Measurements from ENCODE around the gene TAF11L14.
"Not testable (repeated sequence)": the region's sequence is repeated elsewhere in the genome, so short reads cannot be mapped to it uniquely, and the experiment has no call there.

The TAF11L14 gene
- total RNA-seq = 0 to 0.07 (median 0) reads per million in 18 experiments

DNA sequence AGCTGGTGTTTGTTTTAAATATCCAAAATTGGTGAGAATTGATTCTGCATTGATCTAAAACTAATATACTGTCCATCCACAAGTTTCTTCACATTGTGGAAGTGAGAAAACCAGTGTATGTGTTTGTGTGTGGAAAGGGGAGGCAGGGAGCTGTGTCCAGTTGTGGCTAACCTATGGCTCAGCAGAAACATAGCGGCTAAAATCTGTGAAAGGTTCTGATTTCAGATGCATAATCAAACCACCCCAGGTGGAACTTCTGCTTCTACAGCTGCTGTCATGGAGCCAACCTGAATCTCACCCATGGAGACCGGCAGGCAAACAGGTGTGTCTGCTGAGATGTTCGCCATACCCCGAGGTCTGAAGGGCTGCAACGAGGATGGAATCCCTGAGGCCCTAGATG, at the start of gene TAF11L14:
Gene TAF11L14, plus strand, starts transcription at position 301 of the 400 bp plus-strand sequence.
- no peak for DNase-seq

DNA sequence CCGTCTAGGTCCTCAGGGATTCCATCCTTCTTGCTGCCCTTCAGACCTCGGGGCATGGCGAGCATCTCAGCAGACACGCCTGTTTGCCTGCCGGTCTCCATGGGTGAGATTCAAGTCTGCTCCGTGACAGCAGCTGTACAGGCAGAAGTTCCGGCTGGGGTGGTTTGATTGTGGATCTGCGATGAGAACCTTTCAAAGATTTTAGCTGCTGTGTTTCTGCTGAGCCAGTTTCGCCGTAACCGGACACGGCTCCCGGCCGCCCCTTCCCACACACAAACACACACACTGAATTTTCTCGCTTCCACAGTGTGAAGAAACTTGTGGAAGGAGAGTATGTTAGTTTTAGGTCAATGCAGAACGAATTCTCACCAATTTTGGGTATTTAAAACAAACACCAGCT, 48.6 kb upstream of the TAF11L14 start, which contains the start of gene TAF11L7:
Gene TAF11L7, minus strand, starts transcription at position 101 of the 400 bp plus-strand sequence.
- DNase-seq = not testable (repeated sequence)

DNA sequence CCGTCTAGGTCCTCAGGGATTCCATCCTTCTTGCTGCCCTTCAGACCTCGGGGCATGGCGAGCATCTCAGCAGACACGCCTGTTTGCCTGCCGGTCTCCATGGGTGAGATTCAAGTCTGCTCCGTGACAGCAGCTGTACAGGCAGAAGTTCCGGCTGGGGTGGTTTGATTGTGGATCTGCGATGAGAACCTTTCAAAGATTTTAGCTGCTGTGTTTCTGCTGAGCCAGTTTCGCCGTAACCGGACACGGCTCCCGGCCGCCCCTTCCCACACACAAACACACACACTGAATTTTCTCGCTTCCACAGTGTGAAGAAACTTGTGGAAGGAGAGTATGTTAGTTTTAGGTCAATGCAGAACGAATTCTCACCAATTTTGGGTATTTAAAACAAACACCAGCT, 43.4 kb upstream of the TAF11L14 start, which contains the start of gene TAF11L8:
Gene TAF11L8, minus strand, starts transcription at position 101 of the 400 bp plus-strand sequence.
- DNase-seq = not testable (repeated sequence)

- not testable (repeated sequence) for DNase-seq
These were observed 40.0 kb upstream of the TAF11L14 start, which contains the start of gene TAF11L9 for GRCh38 chr5:17594255-17594654. TAF11L9 (minus strand) TSS chr5:17594394.

DNA sequence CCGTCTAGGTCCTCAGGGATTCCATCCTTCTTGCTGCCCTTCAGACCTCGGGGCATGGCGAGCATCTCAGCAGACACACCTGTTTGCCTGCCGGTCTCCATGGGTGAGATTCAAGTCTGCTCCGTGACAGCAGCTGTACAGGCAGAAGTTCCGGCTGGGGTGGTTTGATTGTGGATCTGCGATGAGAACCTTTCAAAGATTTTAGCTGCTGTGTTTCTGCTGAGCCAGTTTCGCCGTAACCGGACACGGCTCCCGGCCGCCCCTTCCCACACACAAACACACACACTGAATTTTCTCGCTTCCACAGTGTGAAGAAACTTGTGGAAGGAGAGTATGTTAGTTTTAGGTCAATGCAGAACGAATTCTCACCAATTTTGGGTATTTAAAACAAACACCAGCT, 36.5 kb upstream of the TAF11L14 start, which contains the start of gene TAF11L10:
Gene TAF11L10, minus strand, starts transcription at position 101 of the 400 bp plus-strand sequence.
- not testable (repeated sequence) for DNase-seq

DNA sequence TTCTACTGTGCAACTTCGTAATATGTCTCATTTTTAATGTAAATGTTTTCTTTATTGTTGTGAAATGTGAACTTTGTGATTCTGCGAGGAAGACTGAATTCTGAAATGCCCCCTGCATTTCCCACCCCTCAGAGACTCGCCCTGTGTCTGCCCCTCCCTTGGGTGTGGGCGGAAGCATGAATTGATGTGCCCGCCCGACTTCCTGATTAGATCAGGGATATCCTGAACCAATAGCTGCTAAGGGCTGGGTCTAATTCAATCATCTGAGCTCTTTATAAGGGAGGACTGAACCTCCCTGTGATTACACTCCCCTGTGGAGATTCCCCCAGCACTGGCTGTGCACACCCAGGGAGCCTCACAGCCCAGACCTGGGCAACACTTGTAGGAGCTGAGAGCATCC, 30.4 kb upstream of the TAF11L14 start, which contains the start of gene TAF11L11:
Gene TAF11L11, plus strand, starts transcription at position 304 of the 400 bp plus-strand sequence.
- not testable (repeated sequence) for DNase-seq

GRCh38 chr5:17604951-17605350, 29.3 kb upstream of the TAF11L14 start:
- DNase-seq = no peak

DNA sequence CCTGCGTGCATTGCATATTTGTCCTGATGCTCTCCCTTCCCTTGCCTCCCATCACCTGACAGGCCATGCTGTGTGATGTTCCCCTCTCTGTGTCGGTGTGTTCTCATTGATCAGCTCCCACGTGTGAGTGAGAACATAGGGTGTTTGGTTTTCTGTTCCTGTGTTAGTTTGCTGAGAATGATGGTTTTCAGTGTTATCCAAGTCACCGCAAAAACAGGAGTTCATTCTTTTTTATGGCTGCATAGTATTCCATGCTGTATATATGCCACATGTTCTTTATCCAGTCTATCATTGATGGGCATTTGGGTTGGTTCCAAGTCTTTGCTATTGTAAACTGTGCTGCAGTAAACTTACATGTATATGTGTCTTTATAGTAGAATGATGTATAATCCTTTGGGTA, 26.8 kb upstream of the TAF11L14 start:
- not testable (repeated sequence) for DNase-seq

DNA sequence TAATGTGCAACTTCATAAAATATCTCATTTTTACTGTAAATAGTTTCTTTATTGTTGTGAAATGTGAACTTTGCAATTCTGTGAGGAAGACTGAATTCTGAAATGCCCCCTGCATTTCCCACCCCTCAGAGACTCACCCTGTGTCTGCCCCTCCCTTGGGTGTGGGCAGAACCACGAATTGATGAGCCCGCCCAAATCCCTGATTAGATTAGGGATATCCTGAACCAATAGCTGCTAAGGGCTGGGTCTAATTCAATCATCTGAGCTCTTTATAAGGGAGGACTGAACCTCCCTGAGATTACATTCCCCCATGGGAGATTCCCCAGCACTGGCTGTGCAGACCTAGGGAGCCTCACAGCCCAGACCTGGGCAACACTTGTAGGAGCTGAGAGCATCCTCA, 24.2 kb upstream of the TAF11L14 start, which contains the start of gene TAF11L12:
Gene TAF11L12, plus strand, starts transcription at position 301 of the 400 bp plus-strand sequence.
- not testable (repeated sequence) for DNase-seq

GRCh38 chr5:17614872-17615605, 19.2 kb upstream of the TAF11L14 start:
- DNase-seq = no peak

DNA sequence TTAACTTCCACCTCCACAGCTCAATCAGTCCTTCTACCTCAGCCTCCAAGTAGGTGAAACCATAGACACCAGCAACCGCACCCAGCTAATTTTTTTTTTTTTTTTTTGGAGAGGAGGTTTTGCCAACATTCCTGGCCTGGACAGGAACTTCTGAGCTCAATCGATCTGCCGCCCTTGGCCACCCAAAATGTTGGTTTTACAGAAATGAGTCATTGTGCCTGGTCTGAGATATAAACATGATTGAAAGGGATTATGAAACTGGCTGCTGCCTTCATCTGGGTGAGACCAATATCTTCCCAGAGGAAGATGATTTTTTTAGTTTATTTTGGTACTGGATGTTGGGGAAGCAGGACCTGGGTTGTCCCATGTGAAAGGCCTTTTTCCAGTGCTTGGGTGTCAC, 14.9 kb upstream of the TAF11L14 start:
- DNase-seq = no peak

GRCh38 chr5:17620627-17621026, 13.6 kb upstream of the TAF11L14 start:
- DNase-seq = no peak

DNA sequence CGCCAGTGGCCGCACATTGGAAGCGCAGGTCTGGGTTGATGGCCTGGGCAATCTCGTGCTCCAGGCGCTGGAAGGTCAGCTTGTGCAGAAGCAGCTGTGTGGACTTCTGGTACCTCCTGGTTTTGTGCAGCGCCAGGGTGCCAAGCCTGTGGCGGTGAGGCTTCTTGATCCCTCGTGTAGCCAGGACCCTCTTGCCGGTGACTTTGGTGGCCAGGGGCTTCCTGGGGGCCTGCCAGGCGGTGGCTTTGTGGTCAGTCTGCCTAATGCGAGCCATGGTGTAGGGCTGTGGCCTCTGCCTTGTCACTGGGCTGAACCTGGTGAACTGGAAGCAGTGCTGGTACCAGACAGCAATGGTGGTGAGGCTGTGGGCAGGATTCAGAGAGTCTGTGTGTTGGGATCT, 8.6 kb upstream of the TAF11L14 start:
- DNase-seq = no peak

GRCh38 chr5:17631788-17632187, 2.5 kb upstream of the TAF11L14 start, which contains the start of gene TAF11L13:
TAF11L13 (plus strand) TSS chr5:17632088.
- DNase-seq = not testable (repeated sequence)

DNA sequence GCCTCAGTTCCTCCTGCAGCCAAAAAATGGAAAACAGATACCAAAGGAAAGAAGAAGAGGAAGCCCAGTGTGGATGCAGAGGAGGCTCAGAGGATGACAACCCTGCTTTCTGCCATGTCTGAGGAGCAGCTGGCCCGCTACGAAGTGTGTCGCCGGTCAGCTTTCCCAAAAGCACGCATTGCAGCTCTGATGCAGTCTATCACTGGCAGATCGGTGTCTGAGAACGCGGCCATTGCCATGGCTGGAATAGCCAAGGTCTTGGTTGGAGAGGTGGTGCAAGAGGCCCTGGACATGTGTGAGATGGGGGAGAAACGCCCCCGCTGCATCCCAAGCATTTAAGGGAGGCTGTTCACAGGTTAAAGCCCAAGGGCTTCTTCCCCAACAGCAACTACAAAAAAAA, 15.0 kb downstream of the TAF11L14 start:
- not testable (repeated sequence) for DNase-seq

DNA sequence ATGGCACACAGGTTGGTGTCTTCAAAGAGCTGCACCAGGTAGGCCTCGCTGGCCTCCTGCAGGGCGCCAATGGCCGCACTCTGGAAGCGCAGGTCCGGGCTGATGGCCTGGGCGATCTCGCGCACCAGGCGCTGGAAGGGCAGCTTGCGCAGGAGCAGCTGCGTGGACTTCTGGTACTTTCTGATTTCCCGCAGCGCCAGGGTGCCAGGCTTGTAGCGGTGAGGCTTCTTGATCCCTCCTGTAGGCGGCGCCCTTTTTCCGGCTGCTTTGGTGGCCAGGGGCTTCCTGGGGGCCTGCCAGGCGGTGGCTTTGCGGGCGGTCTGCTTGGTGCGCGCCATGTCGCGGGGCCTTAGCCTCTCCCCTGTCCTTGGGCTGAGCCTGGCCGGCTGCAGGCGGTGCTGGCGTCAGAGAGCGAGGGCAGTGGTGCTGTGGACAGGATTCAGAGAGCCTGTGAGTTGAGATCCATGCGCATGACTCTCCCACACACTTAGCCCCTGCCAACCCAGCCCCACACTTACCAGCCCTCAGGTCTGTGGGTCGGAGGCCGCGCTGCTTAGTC, 21.0 kb downstream of the TAF11L14 start:
- not testable (repeated sequence) for DNase-seq

- no peak for DNase-seq
These were observed 21.7 kb downstream of the TAF11L14 start for GRCh38 chr5:17655921-17656320.

DNA sequence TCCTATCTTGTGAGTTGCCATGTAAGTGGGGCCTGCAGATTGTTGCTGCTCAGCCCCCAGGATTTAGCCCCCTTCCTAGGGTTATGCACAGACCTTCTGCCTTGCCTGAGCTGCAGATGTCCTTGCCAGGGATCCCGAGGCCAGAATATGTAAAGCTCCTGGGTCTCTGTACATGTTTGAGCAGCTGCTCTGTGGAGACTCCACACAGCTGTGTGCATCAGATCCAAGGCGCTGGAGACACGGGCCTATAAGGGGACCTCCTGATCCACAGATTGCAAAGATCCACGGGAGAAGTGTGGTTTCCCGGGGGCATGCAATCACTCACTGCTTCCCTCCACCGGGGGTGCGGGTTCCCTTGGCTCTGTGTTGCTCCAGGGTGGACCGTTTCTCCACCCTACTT, 28.9 kb downstream of the TAF11L14 start:
- no peak for DNase-seq

DNA sequence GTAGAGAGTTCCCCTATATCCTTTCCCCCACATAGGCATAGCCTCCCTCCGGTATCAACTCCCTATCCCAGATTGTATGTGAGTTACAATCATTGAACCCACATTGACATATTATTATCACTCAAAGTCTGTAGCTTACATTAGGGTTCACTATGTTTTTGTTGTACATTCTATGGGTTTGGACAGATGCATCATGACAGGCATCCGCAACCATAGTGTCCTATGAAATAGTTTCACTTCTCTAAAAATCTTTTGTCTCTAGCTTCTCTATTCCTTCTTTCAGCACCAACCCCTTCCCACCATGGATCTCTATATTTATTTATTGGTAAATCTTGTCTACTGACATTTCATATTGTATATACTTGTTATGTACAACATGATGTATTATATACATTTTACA, 31.6 kb downstream of the TAF11L14 start:
- DNase-seq = peak in 1 of 2 donors; percentile 6

DNA sequence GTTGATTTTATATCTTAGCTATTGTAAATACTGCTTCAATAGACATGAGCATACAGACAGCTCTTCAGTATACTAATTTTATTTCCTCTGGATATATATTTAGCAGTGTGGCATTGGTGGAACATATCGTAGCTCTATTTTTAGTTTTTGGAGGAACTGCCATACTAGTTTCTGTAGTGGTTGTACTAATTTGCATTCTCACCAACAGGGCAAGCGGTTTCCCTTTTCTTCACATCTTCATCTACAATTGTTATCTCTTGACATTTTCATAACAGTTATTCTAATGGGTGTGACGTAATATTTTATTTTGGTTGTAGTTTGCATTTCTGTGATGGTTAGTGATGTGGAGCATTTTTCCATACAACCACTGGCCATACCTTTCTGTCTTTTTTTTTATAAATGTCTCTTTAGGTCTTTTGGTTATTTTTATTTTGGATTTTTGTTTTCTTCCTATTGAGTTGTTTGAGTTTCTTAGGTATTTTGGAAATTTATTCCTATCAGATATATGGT, 32.5 kb downstream of the TAF11L14 start:
- DNase-seq = no peak

GRCh38 chr5:17670353-17670752, 36.1 kb downstream of the TAF11L14 start:
- DNase-seq = no peak

- DNase-seq = no peak
These were observed 44.6 kb downstream of the TAF11L14 start for GRCh38 chr5:17678751-17679324.
